Mesendoderm (in vitro differentiated cells): ENCODE results near the gene CARD14.

ENCODE experiments used
- DNase-seq: peaks from one replicate; pipeline ENCODE4 v3.0.0; 2013
- H2AK5ac ChIP-seq: 2 replicates; pipeline ENCODE4 v1.6.1; 2013; ENCODE audit warnings: low read length, inconsistent platforms
- H2BK120ac ChIP-seq: 2 replicates; pipeline ENCODE4 v1.6.1; 2013; ENCODE audit warnings: low read depth, mild to moderate bottlenecking, low read length, moderate library complexity, mixed read lengths
- H2BK15ac ChIP-seq: replicated peaks from 2 replicates; pipeline ENCODE4 v1.6.1; 2013; ENCODE audit warnings: low read depth, mild to moderate bottlenecking, moderate library complexity
- H2BK5ac ChIP-seq: 2 replicates; pipeline ENCODE4 v1.6.1; 2013; ENCODE audit warnings: low read length, inconsistent platforms
- H3K18ac ChIP-seq: 2 replicates; pipeline ENCODE4 v1.6.1; 2013; ENCODE audit warnings: mild to moderate bottlenecking, low read length, mixed read lengths
- H3K23ac ChIP-seq: one replicate; pipeline ENCODE4 v1.6.1; 2013; ENCODE audit warnings: low read length
- H3K27ac ChIP-seq: 2 replicates; pipeline ENCODE4 v1.5.1; 2013; ENCODE audit warnings: low read depth, mild to moderate bottlenecking, inconsistent platforms, low read length, moderate library complexity
- H3K27me3 ChIP-seq: 2 replicates; pipeline ENCODE4 v1.6.1; 2013; ENCODE audit warnings: low read length, control low read depth, mild to moderate bottlenecking, inconsistent platforms; ENCODE audit not compliant: insufficient read depth, poor library complexity
- H3K36me3 ChIP-seq: 2 replicates; pipeline ENCODE4 v1.6.1; 2013; ENCODE audit warnings: low read length, inconsistent platforms; ENCODE audit not compliant: control insufficient read depth, insufficient read depth
- H3K4ac ChIP-seq: one replicate; pipeline ENCODE4 v1.6.1; 2013; ENCODE audit warnings: low read depth, mild to moderate bottlenecking, low read length, moderate library complexity
- H3K4me1 ChIP-seq: 2 replicates; pipeline ENCODE4 v1.6.1; 2013; ENCODE audit warnings: low read depth, low read length, inconsistent platforms; ENCODE audit not compliant: control insufficient read depth
- H3K4me2 ChIP-seq: 2 replicates; pipeline ENCODE4 v1.6.1; 2013; ENCODE audit warnings: low read length
- H3K4me3 ChIP-seq: 2 replicates; pipeline ENCODE4 v1.5.1; 2013; ENCODE audit warnings: mild to moderate bottlenecking, low read length
- H3K56ac ChIP-seq: one replicate; pipeline ENCODE4 v1.6.1; 2013; ENCODE audit warnings: low read length
- H3K79me1 ChIP-seq: 2 replicates; pipeline ENCODE4 v1.6.1; 2013; ENCODE audit warnings: low read length, inconsistent platforms
- H3K79me2 ChIP-seq: 2 replicates; pipeline ENCODE4 v1.6.1; 2013; ENCODE audit warnings: mild to moderate bottlenecking, low read length; ENCODE audit not compliant: control insufficient read depth, insufficient read depth
- H3K9ac ChIP-seq: 2 replicates; pipeline ENCODE4 v1.6.1; 2013; ENCODE audit warnings: low read length, inconsistent platforms
- H4K5ac ChIP-seq: one replicate; pipeline ENCODE4 v1.6.1; 2013; ENCODE audit warnings: low read length
- H4K8ac ChIP-seq: one replicate; pipeline ENCODE4 v1.6.1; 2013; ENCODE audit warnings: low read depth, mild to moderate bottlenecking, control low read depth, low read length, moderate library complexity
- WGBS: extraction: QIAGEN DNeasy Blood & Tissue Kit; methylation state at CpG from one replicate; pipeline ENCODE4 v1.1.7; 2013; ENCODE audit warnings: low lambda C conversion rate, missing lambda C conversion rate; ENCODE audit not compliant: insufficient coverage; ENCODE audit errors: extremely low coverage; 5-methylcytosine and 5-hydroxymethylcytosine counted together

Gene CARD14

GRCh38 chr17:80210348-80211108 is 40.7 kb downstream of the CARD14 start:
- no peak overlapping the region for H2BK15ac ChIP-seq
- H3K79me1 ChIP-seq = no peaks in the 10 kb centered on the region
- H3K27ac ChIP-seq = no peak overlapping the region
- H3K56ac ChIP-seq = no peak overlapping the region
- H2BK120ac ChIP-seq = no peak overlapping the region
- no peak overlapping the region for H2BK5ac ChIP-seq
- no peaks in the 10 kb centered on the region for H3K79me2 ChIP-seq
- no peak overlapping the region for H3K4me3 ChIP-seq
- WGBS = no CpG with 5 or more reads among the region's 47 CpGs
- no peak for DNase-seq
- H3K4me1 ChIP-seq = no peaks in the 10 kb centered on the region
- no peaks in the 10 kb centered on the region for H3K27me3 ChIP-seq
- H3K9ac ChIP-seq = no peak overlapping the region
- no peak overlapping the region for H4K5ac ChIP-seq
- no peak overlapping the region for H3K4ac ChIP-seq
- no peak overlapping the region for H2AK5ac ChIP-seq
- H4K8ac ChIP-seq = no peak overlapping the region
- H3K23ac ChIP-seq = no peak overlapping the region
- H3K36me3 ChIP-seq = no peaks in the 10 kb centered on the region
- no peak overlapping the region for H3K4me2 ChIP-seq
- no peak overlapping the region for H3K18ac ChIP-seq

DNA sequence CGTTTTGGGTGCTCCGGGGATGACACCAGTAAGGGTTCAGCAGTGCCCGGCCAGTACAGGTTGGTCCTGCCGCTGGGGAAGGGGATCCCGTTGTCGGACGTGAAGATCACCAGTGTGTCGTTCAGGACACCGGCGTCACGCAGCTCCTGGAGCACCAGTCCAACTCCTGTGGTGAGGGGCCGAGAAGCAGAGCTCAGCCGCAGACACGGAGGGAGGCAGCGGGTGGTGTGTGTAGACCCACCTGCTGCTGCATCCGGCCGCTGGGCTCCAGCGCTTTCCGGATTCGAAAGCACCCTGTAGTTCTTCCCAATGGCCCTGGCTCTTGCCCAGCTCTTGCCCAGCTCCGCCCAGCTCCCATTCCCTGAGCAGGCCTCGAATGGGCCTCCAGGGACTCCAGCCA is 42.3 kb downstream of the CARD14 start:
- Histone ChIP-seq H2AK5ac (no peak overlapping the region), H2BK120ac (no peak overlapping the region), H3K4me1 (no peaks in the 10 kb centered on the region), H3K79me1 (no peaks in the 10 kb centered on the region), H3K23ac (no peak overlapping the region), H3K18ac (no peak overlapping the region), H3K4ac (no peak overlapping the region), H3K27me3 (no peaks in the 10 kb centered on the region), H3K27ac (no peak overlapping the region), H3K4me3 (no peak overlapping the region), H3K36me3 (no peaks in the 10 kb centered on the region), H4K5ac (no peak overlapping the region), H3K56ac (no peak overlapping the region), H3K4me2 (no peak overlapping the region), H2BK15ac (no peak overlapping the region), H3K9ac (no peak overlapping the region), H3K79me2 (no peaks in the 10 kb centered on the region), H4K8ac (no peak overlapping the region), H2BK5ac (no peak overlapping the region)
- WGBS = no CpG with 5 or more reads among the region's 22 CpGs
- no peak for DNase-seq

DNA sequence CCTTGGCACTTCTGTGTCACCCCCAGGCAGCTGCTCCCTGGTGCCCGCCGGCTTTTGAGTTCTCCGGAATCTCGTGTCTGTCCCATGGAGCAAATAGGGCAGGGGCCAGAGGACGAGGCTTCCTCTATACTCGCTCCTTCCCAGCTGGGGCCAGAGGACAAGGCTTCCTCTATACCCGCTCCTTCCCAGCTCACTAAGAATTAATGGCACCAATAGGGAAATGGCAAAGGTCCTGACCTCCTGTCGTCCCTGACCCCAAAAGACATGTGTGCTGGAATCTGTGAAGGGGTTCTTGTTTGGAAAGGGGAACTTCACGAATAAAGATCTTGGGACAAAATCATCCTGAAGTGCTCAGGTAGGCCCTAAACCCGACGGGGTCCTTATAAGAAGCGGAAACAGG is 42.7 kb downstream of the CARD14 start:
- WGBS = no CpG with 5 or more reads among the region's 12 CpGs
- no peak overlapping the region for H3K23ac ChIP-seq
- no peak overlapping the region for H2BK5ac ChIP-seq
- H3K18ac ChIP-seq = no peak overlapping the region
- no peak overlapping the region for H2AK5ac ChIP-seq
- no peak overlapping the region for H3K56ac ChIP-seq
- H3K79me1 ChIP-seq = no peaks in the 10 kb centered on the region
- H4K8ac ChIP-seq = no peak overlapping the region
- no peak overlapping the region for H2BK15ac ChIP-seq
- H3K36me3 ChIP-seq = no peaks in the 10 kb centered on the region
- H3K79me2 ChIP-seq = no peaks in the 10 kb centered on the region
- no peak overlapping the region for H3K9ac ChIP-seq
- H3K4me2 ChIP-seq = no peak overlapping the region
- no peak overlapping the region for H3K27ac ChIP-seq
- no peak overlapping the region for H2BK120ac ChIP-seq
- DNase-seq = no peak
- H3K4me1 ChIP-seq = no peaks in the 10 kb centered on the region
- H3K27me3 ChIP-seq = no peaks in the 10 kb centered on the region
- no peak overlapping the region for H3K4ac ChIP-seq
- H4K5ac ChIP-seq = no peak overlapping the region
- H3K4me3 ChIP-seq = no peak overlapping the region

DNA sequence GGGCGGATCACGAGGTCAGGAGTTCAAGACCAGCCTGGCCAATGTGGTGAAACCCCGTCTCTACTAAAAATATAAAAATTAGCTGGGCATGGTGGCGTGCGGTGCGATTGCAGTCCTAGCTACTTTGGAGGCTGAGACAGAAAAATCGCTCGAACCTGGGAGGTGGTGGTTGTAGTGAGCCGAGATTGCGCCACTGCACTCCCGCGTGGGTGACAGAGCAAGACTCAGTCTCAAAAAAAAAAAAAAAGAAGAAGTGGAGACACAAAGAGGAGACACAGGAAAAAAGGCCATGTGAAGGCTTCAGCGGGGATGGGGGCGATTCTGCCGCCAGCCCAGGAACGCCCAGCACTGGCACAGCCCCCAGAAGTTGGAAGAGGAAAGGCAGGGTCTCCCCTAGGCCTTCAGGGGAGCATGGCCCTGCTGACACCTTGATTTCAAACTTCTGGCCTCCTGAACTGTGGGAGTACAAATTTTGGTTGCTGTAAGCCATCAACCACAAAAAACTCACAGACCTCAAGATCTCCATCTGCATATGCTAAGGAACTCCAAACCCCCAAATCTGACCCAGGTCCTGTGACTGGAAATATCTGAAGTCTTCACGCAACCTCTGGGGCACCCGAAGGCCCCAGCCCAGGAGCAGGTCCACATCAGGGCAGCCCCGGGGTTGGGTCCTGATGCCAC is 43.3 kb downstream of the CARD14 start:
- Histone ChIP-seq H3K4me3 (no peak overlapping the region), H2BK120ac (no peak overlapping the region), H4K5ac (no peak overlapping the region), H3K4ac (no peak overlapping the region), H3K79me1 (peaks cover 3% of the 10 kb centered on the region), H2BK5ac (no peak overlapping the region), H3K4me2 (no peak overlapping the region), H3K36me3 (no peaks in the 10 kb centered on the region), H3K79me2 (no peaks in the 10 kb centered on the region), H3K27me3 (no peaks in the 10 kb centered on the region), H3K18ac (no peak overlapping the region), H2BK15ac (no peak overlapping the region), H3K4me1 (no peaks in the 10 kb centered on the region), H3K9ac (no peak overlapping the region), H2AK5ac (no peak overlapping the region), H3K23ac (no peak overlapping the region), H3K27ac (no peak overlapping the region), H3K56ac (no peak overlapping the region), H4K8ac (no peak overlapping the region)
- no CpG with 5 or more reads among the region's 19 CpGs for WGBS
- DNase-seq = no peak

- no CpG with 5 or more reads among the region's 17 CpGs for WGBS
- no peaks in the 10 kb centered on the region for H3K36me3 ChIP-seq
- H3K79me1 ChIP-seq = peaks cover 3% of the 10 kb centered on the region
- no peak overlapping the region for H3K4me2 ChIP-seq
- H3K4ac ChIP-seq = no peak overlapping the region
- H3K4me3 ChIP-seq = no peak overlapping the region
- H2AK5ac ChIP-seq = no peak overlapping the region
- H3K79me2 ChIP-seq = no peaks in the 10 kb centered on the region
- DNase-seq = no peak
- no peak overlapping the region for H2BK15ac ChIP-seq
- no peak overlapping the region for H4K8ac ChIP-seq
- no peak overlapping the region for H4K5ac ChIP-seq
- no peaks in the 10 kb centered on the region for H3K4me1 ChIP-seq
- H3K23ac ChIP-seq = no peak overlapping the region
- H2BK120ac ChIP-seq = no peak overlapping the region
- no peak overlapping the region for H2BK5ac ChIP-seq
- no peak overlapping the region for H3K27ac ChIP-seq
- no peak overlapping the region for H3K56ac ChIP-seq
- no peak overlapping the region for H3K9ac ChIP-seq
- no peak overlapping the region for H3K18ac ChIP-seq
- H3K27me3 ChIP-seq = no peaks in the 10 kb centered on the region
Measured at GRCh38 chr17:80213643-80213975, 43.8 kb downstream of the CARD14 start.
